Stimulated activated CD4-positive, alpha-beta T cell treated with anti-CD3 and anti-CD28 coated beads, Interleukin-12 subunit alpha, Interleukin-12 subunit beta, amount 100 ng/mL, for 24 hours (primary cell): ENCODE measurements around the gene GNB1.

Source experiments
- DNase-seq, 2 experiments: peaks; one replicate each; pipeline ENCODE4 v3.0.0-alpha.2; 2020; ENCODE audit warnings: low read depth in 2 of 2

GNB1 gene

GRCh38 chr1:1827089-1827848 lies 63.6 kb downstream of the GNB1 start:
- no peak for DNase-seq

- no peak for DNase-seq
Measured at GRCh38 chr1:1826356-1827088, 64.4 kb downstream of the GNB1 start.

- no peak for DNase-seq
Measured at GRCh38 chr1:1825217-1825616, 65.7 kb downstream of the GNB1 start.

- DNase-seq, result no peak
Measured at GRCh38 chr1:1819762-1820161, 71.1 kb downstream of the GNB1 start.

- no peak for DNase-seq
Measured at GRCh38 chr1:1817221-1817620, 73.7 kb downstream of the GNB1 start.

GRCh38 chr1:1815606-1816281 lies 75.1 kb downstream of the GNB1 start:
- DNase-seq, result no peak

GRCh38 chr1:1809489-1809888 lies 81.4 kb downstream of the GNB1 start:
- DNase-seq, result no peak

GRCh38 chr1:1808206-1808605 lies 82.7 kb downstream of the GNB1 start:
- no peak for DNase-seq

GRCh38 chr1:1806890-1807289 lies 84.0 kb downstream of the GNB1 start:
- no peak for DNase-seq

GRCh38 chr1:1804301-1804700 lies 86.6 kb downstream of the GNB1 start:
- DNase-seq, result no peak

GRCh38 chr1:1802871-1803270 lies 88.0 kb downstream of the GNB1 start:
- DNase-seq, result no peak

GRCh38 chr1:1799716-1800115 lies 91.2 kb downstream of the GNB1 start:
- DNase-seq, result no peak

GRCh38 chr1:1797731-1798341 lies 93.1 kb downstream of the GNB1 start:
- no peak for DNase-seq

GRCh38 chr1:1796466-1796865 lies 94.4 kb downstream of the GNB1 start:
- no peak for DNase-seq

- DNase-seq, result no peak
Measured at GRCh38 chr1:1794999-1795398, 95.9 kb downstream of the GNB1 start.

- no peak for DNase-seq
Measured at GRCh38 chr1:1793481-1794244, 97.2 kb downstream of the GNB1 start.

- no peak for DNase-seq
Measured at GRCh38 chr1:1788646-1789431, 102.0 kb downstream of the GNB1 start.

GRCh38 chr1:1788136-1788535 lies 102.8 kb downstream of the GNB1 start:
- DNase-seq, result no peak

GRCh38 chr1:1786836-1787605 lies 103.9 kb downstream of the GNB1 start:
- no peak for DNase-seq

GRCh38 chr1:1785666-1786065 lies 105.2 kb downstream of the GNB1 start:
- DNase-seq, result no peak
